Endothelial cell of umbilical vein (primary cell): ENCODE data around the gene AP1G1. TPM values are rescaled to one million over a fixed set of nuclear protein-coding genes. Genes with fewer than 3 reads are reported as not detected.

Source experiments
- BruUV-seq: library from RNA; stranded (reverse); fragments of 400-500 nt; replicated peaks from 2 replicates; lab custom pipeline; 2021; lab: Mats Ljungman, UMichigan
- CTCF ChIA-PET: fragments of 300-600, 350-600 bp; sonication (Branson Sonifier 250); formaldehyde crosslinking; loops from one replicate; lab custom pipeline; 2021; ENCODE audit warnings: antibody characterized with exemption, inconsistent platforms; lab: Charles Lee
- POLR2A ChIA-PET: fragments of 300-600, 350-600 bp; sonication (Branson Sonifier 250); formaldehyde crosslinking; loops from one replicate; lab custom pipeline; 2021; ENCODE audit warnings: antibody characterized with exemption, inconsistent platforms; lab: Charles Lee
- DNase-seq: peaks from one replicate; pipeline ENCODE4 v3.0.0-alpha.2; 2011; ENCODE audit warnings: low read depth, low spot score
- FAIRE-seq: peaks from 2 replicates; lab custom pipeline; 2011; peaks lifted over from hg19 to GRCh38; lab: Jason Lieb, UNC
- H2AFZ ChIP-seq: 2 replicates; pipeline ENCODE4 v1.6.0; 2012; ENCODE audit warnings: low read depth, low read length, control low read depth, inconsistent platforms
- H3K27ac ChIP-seq: 2 replicates; pipeline ENCODE4 v1.5.1; 2011; ENCODE audit warnings: low read depth, mild to moderate bottlenecking, control low read depth, low read length, moderate library complexity; ENCODE audit not compliant: insufficient read depth
- H3K27me3 ChIP-seq, 2 experiments: 2 replicates each; pipeline versions ENCODE4 v1.6.0 to v1.6.1; 2011; ENCODE audit warnings: low read length in 2 of 2, mixed read lengths in 1 of 2; ENCODE audit not compliant: control insufficient read depth in 2 of 2, insufficient read depth in 2 of 2
- H3K36me3 ChIP-seq, 2 experiments: 2 replicates in 1 of 2; 3 replicates in 1 of 2; pipeline ENCODE4 v1.5.1; 2011; ENCODE audit warnings: low read length in 2 of 2, mild to moderate bottlenecking in 1 of 2, moderate library complexity in 1 of 2; ENCODE audit not compliant: control insufficient read depth in 2 of 2, insufficient read depth in 2 of 2; ENCODE audit errors: extremely low read depth in 1 of 2
- H3K4me1 ChIP-seq: 3 replicates; pipeline ENCODE4 v1.5.1; 2011; ENCODE audit warnings: mild to moderate bottlenecking, low read length; ENCODE audit not compliant: control insufficient read depth, insufficient read depth; ENCODE audit errors: extremely low read depth
- H3K4me2 ChIP-seq: 2 replicates; pipeline ENCODE4 v1.6.1; 2011; ENCODE audit warnings: low read length, control low read depth, mixed read lengths; ENCODE audit not compliant: insufficient read depth
- H3K4me3 ChIP-seq, 3 experiments: fragments of 200-600 bp in 1 of 3; sonication (generic), shearing (Covaris generic) in 1 of 3; replicated peaks in 1 of 3; 2 replicates each; pipeline ENCODE4 v1.5.1; 2011 to 2016; ENCODE audit warnings: control low read depth in 3 of 3, low read length in 3 of 3, mild to moderate bottlenecking in 2 of 3, inconsistent platforms in 1 of 3, low read depth in 1 of 3, moderate library complexity in 1 of 3; ENCODE audit not compliant: insufficient read depth in 1 of 3
- H3K79me2 ChIP-seq: 2 replicates; pipeline ENCODE4 v1.6.0; 2012; ENCODE audit warnings: low read length, inconsistent platforms; ENCODE audit not compliant: control insufficient read depth, insufficient read depth
- H3K9ac ChIP-seq: replicated peaks from 2 replicates; pipeline ENCODE3; 2011; ENCODE audit warnings: low read length, control low read depth; ENCODE audit not compliant: insufficient read depth; ENCODE audit errors: extremely low read depth
- H3K9me1 ChIP-seq: replicated peaks from 3 replicates; pipeline ENCODE4 v1.6.0; 2011; ENCODE audit warnings: mild to moderate bottlenecking, low read length; ENCODE audit not compliant: control insufficient read depth, insufficient read depth; ENCODE audit errors: extremely low read depth
- H3K9me3 ChIP-seq: replicated peaks from 2 replicates; pipeline ENCODE4 v1.5.1; 2012; ENCODE audit warnings: low read length, inconsistent platforms; ENCODE audit not compliant: control insufficient read depth, insufficient read depth
- H4K20me1 ChIP-seq: replicated peaks from 2 replicates; pipeline ENCODE3; 2011; ENCODE audit warnings: mild to moderate bottlenecking, low read length; ENCODE audit not compliant: control insufficient read depth, insufficient read depth; ENCODE audit errors: extremely low read depth
- CTCF ChIP-seq, 2 donors: IDR thresholded peaks; 1 replicate in 1 of 2; 2 replicates in 1 of 2; pipeline ENCODE4 v1.5.1; 2011; ENCODE audit warnings: low read length in 2 of 2, mild to moderate bottlenecking in 2 of 2, moderate library complexity in 2 of 2, control low read depth in 1 of 2, inconsistent platforms in 1 of 2, low read depth in 1 of 2; ENCODE audit not compliant: insufficient read depth in 1 of 2; ENCODE audit errors: extremely low read depth in 1 of 2
- EZH2 ChIP-seq: IDR thresholded peaks from 2 replicates; pipeline ENCODE4 v1.6.1; 2012; ENCODE audit warnings: borderline replicate concordance, low read depth, mild to moderate bottlenecking, moderate library complexity, low read length, inconsistent platforms; ENCODE audit not compliant: severe bottlenecking
- FOS ChIP-seq: IDR thresholded peaks from 2 replicates; pipeline ENCODE4 v1.6.1; 2011; ENCODE audit warnings: mild to moderate bottlenecking, low read length, moderate library complexity, borderline replicate concordance; ENCODE audit not compliant: insufficient read depth
- GATA2 ChIP-seq: IDR thresholded peaks from 2 replicates; pipeline ENCODE4 v1.7.0; 2011; ENCODE audit warnings: low read depth, mild to moderate bottlenecking, moderate library complexity, mixed read lengths, low read length; ENCODE audit not compliant: insufficient read length, insufficient read depth
- JUN ChIP-seq: IDR thresholded peaks from 2 replicates; pipeline ENCODE4 v1.6.1; 2011; ENCODE audit warnings: borderline replicate concordance, low read depth; ENCODE audit not compliant: insufficient read length, insufficient read depth
- MAX ChIP-seq: IDR thresholded peaks from 2 replicates; pipeline ENCODE4 v1.6.1; 2011; ENCODE audit not compliant: insufficient read depth, insufficient read length
- MYC ChIP-seq: IDR thresholded peaks from one replicate; pipeline ENCODE4 v1.6.1; 2011; ENCODE audit warnings: mild to moderate bottlenecking, low read depth, low read length
- POLR2A ChIP-seq: IDR thresholded peaks from 2 replicates; pipeline ENCODE4 v1.6.1; 2012; ENCODE audit warnings: low read depth, mild to moderate bottlenecking, control low read depth, low read length
- POLR2AphosphoS5 ChIP-seq: IDR thresholded peaks from 2 replicates; pipeline ENCODE4 v1.6.1; 2012; ENCODE audit warnings: low read depth, mild to moderate bottlenecking, control low read depth, low read length, moderate library complexity; ENCODE audit not compliant: insufficient read depth
- dilution Hi-C: fragments of 300-500 bp; cut with MboI; formaldehyde crosslinking; loops from one replicate; pipeline ENCODE4 v1.15.0; 2019; ENCODE audit warnings: low sequenced_read_pairs; ENCODE audit not compliant: extremely low pct_ligation_motif_present
- intact Hi-C: fragments of 100-400 bp; cut with micrococcal nuclease; formaldehyde crosslinking; loops from one replicate; pipeline ENCODE4 v1.10.0; 2022
- polyA plus RNA-seq, 4 experiments: library from polyadenylated mRNA; depleted of rRNA in 3 of 4; stranded (reverse) in 3 of 4; unstranded in 1 of 4; fragments of >200 nt; gene quantifications; 2 replicates each; pipeline versions ENCODE4 v1.2.1 to v1.2.3, GENCODE V29; 2011 to 2012; ENCODE audit warnings: missing spikeins in 1 of 4
- total RNA-seq: library from RNA; stranded (reverse); gene quantifications from 2 replicates; pipeline ENCODE4 v1.2.3, GENCODE V29; 2021

AP1G1 gene
- total and polyA plus RNA-seq, 2 donors (not counting 3 experiments of a cell fraction or from before 2014, with no cell fraction given): 57.4 to 85.3 TPM

GRCh38 chr16:71700831-71701230 is 107.8 kb downstream of the AP1G1 start:
- TF ChIP-seq JUN: no peak
- TF ChIP-seq CTCF (IDR thresholded peaks at IDR 0.05; ENCODE audit: extremely low read depth in 1 of 2, insufficient read depth in 1 of 2, low read depth in 1 of 2, low read length in 2 of 2): no peak
- TF ChIP-seq POLR2AphosphoS5: no peak
- no peak for TF ChIP-seq EZH2
- TF ChIP-seq MAX: no peak
- no peak for TF ChIP-seq GATA2
- no peak for TF ChIP-seq POLR2A
- TF ChIP-seq FOS: no peak
- TF ChIP-seq MYC: no peak
- Histone ChIP-seq H2AFZ (no peak overlapping the region), H3K9ac (no peak overlapping the region), H3K79me2 (no peaks in the 10 kb centered on the region), H3K9me3 (no peaks in the 10 kb centered on the region), H3K4me3 (no peak overlapping the region), H3K4me1 (no peaks in the 10 kb centered on the region), H3K4me2 (no peak overlapping the region), H3K36me3 (peaks cover 0 to 4% of the 10 kb centered on the region in 2 experiments), H4K20me1 (no peaks in the 10 kb centered on the region), H3K27me3 (no peaks in the 10 kb centered on the region), H3K27ac (no peak overlapping the region), H3K9me1 (no peaks in the 10 kb centered on the region)
- dilution Hi-C loops (no loop called here), intact Hi-C loops (no loop called here)
- FAIRE-seq (no peak), DNase-seq (no peak)
- BruUV-seq: no TSS peak
- ChIA-PET CTCF (no interaction called here), POLR2A (no interaction called here)
